GM10266 (cell line): ENCODE results near the gene LTBP3.
"Not testable (repeated sequence)": the region's sequence is repeated elsewhere in the genome, so short reads cannot be mapped to it uniquely, and the experiment has no call there.

Source experiments
- DNase-seq: peaks from one replicate; pipeline ENCODE4 v3.0.0; 2012; ENCODE audit errors: extremely low spot score
- TF ChIP-seq, protein P1 (sequence below): IDR thresholded peaks from 2 replicates; pipeline ENCODE4 v1.5.1; 2012; ENCODE audit warnings: mild to moderate bottlenecking, low read depth; ENCODE audit not compliant: control insufficient read depth, insufficient read depth; ENCODE audit errors: missing control alignments

The LTBP3 gene

DNA sequence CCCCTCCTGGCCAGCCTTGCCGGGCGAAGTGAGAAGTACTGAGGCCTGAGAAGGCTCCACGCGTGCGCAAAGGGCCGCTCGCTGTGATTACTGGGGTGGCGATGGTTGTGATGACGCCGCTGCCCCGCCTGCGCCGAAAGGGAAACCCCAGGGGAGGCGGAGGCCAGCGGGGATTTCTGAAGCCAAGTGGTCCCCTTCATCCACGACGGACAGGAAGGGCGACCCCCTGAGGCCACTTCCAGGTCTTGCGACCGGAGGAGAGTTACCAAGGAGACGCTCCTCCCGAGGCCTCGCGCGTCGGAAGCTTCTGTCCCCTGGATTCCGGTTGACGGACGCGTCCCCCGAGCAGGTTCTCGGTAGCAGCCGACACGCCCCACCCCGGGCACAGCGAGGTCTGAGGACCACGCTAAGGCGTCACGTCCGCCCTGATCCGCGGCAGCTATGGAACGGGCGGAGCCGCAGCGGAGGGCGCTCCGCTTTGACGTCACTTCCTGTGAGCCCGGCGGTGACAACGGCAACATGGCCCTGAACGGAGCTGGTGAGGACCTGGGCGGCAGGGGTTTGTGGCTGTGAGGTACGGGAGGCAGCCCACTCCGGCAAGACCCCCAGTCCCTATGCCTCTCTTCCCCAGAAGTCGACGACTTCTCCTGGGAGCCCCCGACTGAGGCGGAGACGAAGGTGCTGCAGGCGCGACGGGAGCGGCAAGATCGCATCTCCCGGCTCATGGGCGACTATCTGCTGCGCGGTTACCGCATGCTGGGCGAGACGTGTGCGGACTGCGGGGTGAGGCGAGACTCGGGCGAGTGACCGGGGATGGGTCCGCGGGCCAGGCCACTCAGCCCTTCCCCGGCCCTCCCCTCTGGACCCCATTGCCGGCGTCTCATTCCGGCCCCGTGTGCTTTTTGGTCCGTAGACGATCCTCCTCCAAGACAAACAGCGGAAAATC lies 12.1 kb upstream of the LTBP3 start, which contains the start of gene ZNRD2:
TSS of gene ZNRD2 (plus strand) at position 505 of the 946 bp plus-strand sequence. CDS start at position 520, 15 bp downstream.
- DNase-seq = peak; percentile 97
- TF ChIP-seq, protein P1, sequence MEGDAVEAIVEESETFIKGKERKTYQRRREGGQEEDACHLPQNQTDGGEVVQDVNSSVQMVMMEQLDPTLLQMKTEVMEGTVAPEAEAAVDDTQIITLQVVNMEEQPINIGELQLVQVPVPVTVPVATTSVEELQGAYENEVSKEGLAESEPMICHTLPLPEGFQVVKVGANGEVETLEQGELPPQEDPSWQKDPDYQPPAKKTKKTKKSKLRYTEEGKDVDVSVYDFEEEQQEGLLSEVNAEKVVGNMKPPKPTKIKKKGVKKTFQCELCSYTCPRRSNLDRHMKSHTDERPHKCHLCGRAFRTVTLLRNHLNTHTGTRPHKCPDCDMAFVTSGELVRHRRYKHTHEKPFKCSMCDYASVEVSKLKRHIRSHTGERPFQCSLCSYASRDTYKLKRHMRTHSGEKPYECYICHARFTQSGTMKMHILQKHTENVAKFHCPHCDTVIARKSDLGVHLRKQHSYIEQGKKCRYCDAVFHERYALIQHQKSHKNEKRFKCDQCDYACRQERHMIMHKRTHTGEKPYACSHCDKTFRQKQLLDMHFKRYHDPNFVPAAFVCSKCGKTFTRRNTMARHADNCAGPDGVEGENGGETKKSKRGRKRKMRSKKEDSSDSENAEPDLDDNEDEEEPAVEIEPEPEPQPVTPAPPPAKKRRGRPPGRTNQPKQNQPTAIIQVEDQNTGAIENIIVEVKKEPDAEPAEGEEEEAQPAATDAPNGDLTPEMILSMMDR = peak; percentile 69

DNA sequence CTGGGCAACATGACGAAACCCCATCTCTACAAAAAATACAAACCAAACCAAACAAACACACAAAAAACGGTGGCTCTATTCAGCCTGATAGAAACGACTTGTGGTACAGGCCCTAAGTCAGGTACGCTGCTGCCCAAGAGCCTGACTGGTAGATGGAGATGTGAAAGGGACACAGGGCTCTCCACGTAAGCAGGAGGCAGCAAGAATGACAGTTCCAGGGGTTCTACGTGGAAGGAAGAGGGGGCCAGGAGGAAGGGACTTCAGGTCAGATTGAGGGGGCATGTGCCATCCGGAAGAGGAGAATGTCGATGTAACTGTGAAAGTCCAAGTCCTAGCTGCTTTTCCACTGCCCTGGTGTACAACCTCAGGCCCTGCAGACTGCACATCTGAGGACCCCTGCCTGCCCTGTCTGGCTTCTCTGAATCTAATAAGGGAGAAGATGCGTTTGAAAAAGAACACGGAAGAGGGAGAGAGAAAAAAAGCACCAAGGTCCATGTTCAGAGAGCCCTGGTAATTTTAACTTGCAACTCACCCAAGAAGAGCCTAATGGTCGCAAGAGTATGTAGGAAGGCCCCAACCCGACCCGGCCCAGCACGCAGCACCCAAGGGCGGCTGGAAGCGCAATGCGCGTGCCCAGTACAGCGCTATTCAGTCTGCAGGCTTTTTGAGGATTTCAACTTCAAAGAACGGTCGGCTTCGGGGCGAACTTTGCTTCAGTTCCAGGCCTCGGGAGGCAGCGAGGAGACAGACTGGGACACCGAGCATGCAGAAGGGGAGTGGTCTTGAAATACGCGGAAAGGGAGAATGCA lies 11.2 kb upstream of the LTBP3 start:
- TF ChIP-seq, protein P1 = no peak
- DNase-seq = no peak

DNA sequence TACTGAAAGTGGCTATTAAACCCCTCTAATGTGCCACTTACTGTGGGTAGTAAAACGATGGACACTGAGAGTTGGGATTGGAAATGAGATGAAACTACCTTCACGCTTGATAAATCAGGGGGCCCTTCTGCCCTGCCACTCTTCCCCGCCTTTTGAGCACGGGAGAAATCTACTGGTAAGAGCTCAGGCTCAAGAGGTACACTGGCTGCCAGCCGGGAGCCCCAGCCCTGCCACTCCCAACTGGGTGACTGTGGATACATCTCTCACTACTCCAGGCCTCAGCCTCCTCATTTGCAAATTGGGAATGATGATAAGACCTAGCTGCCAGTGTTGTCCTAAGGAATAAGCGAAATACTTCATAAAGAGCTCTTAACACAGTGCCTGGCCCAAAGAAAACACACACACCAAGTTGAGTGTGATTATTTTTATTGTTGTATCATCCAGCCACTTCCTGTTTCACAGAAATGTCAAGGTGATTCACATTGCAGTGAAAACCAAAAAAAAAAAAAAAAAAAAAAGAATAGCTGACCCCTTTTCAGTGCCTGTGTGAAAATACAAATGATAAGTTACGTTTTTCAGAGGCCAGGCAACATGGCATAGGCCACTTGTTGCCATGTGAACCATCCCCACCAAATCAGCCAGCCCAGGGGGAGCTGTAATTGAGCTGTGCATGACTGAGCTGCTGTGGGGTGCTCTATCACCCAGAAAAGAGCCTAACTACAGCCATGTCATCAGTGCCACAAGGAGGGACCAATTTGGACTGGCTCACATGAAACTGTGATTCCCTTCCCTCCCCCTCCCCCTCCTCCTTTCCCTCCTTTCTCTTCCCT lies 7.7 kb upstream of the LTBP3 start:
- DNase-seq = no peak
- TF ChIP-seq, protein P1 = no peak

DNA sequence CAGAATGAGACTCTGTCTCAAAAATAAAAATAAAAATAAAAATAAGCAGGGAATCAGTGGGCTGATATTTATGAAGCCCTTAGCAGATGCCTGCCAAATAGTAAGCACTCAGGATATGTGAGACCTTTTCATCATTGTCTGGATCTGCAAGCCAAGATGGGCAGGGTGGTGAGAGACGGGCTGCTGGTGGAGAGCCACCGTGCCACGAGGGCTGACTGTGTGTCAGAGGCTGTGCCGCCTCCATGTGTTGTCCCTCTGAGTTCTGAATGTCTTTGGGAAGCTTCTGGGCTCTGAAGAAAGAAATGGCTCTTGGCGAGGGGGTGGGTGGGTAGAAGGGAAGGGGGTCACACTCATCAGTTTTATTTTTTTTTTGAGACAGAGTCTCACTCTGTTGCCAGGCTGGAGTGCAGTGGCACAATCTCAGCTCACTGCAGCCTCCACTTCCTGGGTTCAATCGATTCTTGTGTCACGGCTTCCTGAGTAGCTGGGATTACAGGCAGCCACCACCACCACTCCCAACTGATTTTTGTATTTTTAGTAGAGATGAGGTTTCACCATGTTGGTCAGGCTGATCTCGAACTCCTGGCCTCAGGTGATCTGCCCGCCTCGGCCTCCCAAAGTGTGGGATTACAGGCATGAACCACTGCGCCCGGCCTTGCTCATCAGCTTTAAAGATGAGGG lies 6.9 kb upstream of the LTBP3 start:
- not testable (repeated sequence) for DNase-seq

DNA sequence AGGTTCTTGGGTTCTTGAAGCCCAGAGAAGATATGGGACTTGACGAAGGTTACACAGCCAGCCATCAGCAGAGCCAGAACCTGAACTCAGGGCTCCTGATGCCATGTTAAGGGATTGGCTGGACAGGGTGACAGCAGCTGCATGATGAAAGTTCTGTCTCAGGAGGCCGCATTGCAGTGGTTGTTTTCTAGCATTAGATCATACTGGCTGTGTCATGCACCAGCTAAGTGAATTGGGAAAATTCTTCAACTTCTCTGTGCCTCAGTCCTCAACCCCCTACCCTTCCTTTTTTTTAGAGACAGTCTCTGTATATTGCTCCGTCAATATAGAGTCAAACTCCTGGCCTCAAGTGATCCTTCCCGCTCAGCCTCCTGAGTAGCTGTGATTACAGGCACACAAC lies 5.4 kb upstream of the LTBP3 start:
- TF ChIP-seq, protein P1 = no peak
- no peak for DNase-seq

DNA sequence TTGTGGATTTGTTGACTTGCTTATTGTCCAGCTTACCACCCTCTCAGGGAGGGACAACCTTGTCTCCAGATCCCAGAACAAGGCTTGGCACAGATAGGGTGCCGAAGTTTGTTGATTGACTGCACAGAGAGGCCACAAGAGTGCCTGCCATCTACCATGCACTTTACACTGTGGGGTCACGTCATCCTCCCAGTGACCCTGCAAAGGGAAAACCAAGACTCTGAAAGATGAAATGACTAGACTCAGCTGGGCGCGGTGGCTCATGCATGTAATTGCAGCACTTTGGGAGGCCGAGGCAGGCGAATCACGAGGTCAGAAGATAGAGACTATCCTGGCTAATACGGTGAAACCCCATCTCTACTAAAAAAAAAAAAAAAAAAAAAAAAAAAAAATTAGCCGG lies 4.6 kb upstream of the LTBP3 start:
- DNase-seq = no peak
- TF ChIP-seq, protein P1 = no peak
